ENCODE data around the gene GLYATL2. TPM values are rescaled to one million over a fixed set of nuclear protein-coding genes. Genes with fewer than 3 reads are reported as not detected.

GLYATL2 gene
- total RNA-seq, 1 experiment from 2014 or later = not detected

DNA sequence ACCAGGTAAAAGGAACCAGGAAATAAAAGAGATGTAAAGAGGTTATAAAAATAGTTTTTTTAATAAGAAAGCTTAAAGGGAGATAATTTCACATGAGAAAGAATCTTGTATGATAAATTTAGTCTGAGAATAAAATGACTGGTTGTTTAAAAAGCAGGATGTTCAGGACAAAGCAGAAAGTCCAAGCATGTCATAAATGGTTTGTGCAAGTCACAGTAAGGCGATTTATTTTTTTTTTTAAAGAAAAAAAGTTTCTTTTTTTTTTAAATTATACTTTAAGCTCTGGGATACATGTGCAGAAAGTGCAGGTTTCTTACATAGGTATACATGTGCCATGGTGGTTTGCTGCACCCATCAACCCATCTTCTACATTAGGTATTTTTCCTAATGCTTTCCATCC lies 30.8 kb downstream of the GLYATL2 start:
- H2AFZ ChIP-seq = no peak overlapping the region
- POLR2A ChIA-PET (ENCODE audit: unreplicated experiment) = no interaction called here
- no peaks in the 10 kb centered on the region for H3F3A ChIP-seq (ENCODE audit: insufficient read depth, low read depth)
- TF ChIP-seq EZH2 (IDR thresholded peaks at IDR 0.05; ENCODE audit: low read depth) = no peak
- TF ChIP-seq, protein P1, sequence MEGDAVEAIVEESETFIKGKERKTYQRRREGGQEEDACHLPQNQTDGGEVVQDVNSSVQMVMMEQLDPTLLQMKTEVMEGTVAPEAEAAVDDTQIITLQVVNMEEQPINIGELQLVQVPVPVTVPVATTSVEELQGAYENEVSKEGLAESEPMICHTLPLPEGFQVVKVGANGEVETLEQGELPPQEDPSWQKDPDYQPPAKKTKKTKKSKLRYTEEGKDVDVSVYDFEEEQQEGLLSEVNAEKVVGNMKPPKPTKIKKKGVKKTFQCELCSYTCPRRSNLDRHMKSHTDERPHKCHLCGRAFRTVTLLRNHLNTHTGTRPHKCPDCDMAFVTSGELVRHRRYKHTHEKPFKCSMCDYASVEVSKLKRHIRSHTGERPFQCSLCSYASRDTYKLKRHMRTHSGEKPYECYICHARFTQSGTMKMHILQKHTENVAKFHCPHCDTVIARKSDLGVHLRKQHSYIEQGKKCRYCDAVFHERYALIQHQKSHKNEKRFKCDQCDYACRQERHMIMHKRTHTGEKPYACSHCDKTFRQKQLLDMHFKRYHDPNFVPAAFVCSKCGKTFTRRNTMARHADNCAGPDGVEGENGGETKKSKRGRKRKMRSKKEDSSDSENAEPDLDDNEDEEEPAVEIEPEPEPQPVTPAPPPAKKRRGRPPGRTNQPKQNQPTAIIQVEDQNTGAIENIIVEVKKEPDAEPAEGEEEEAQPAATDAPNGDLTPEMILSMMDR (conservative IDR thresholded peaks at IDR 0.05) = no peak
- no peaks in the 10 kb centered on the region; the same call in 1 of the 2 replicates for H3K9me2 ChIP-seq (ENCODE audit: insufficient read depth)
- CTCF ChIA-PET = no interaction called here
- H3K4me2 ChIP-seq = no peak overlapping the region
- no peaks in the 10 kb centered on the region for H3K4me1 ChIP-seq (replicated peaks; ENCODE audit: insufficient read depth)
- H3K9me3 ChIP-seq (ENCODE audit: insufficient read depth, low read depth) = peaks cover 17% of the 10 kb centered on the region; the same call in 1 of the 2 replicates
- H3K27ac ChIP-seq = no peak overlapping the region
- no peaks in the 10 kb centered on the region for H4K20me1 ChIP-seq (ENCODE audit: insufficient read depth)
- DNase-seq = no peak
- H3K79me2 ChIP-seq (ENCODE audit: low read depth) = no peaks in the 10 kb centered on the region
- no peaks in the 10 kb centered on the region for H3K36me3 ChIP-seq (ENCODE audit: low read depth)
- no peaks in the 10 kb centered on the region for H3K27me3 ChIP-seq (ENCODE audit: insufficient read depth, low read depth)
- BruUV-seq (replicated peaks) = no TSS peak
- intact Hi-C loops (cut with micrococcal nuclease; ENCODE audit: unreplicated experiment) = no loop called here
- no peak overlapping the region for H3K4me3 ChIP-seq

DNA sequence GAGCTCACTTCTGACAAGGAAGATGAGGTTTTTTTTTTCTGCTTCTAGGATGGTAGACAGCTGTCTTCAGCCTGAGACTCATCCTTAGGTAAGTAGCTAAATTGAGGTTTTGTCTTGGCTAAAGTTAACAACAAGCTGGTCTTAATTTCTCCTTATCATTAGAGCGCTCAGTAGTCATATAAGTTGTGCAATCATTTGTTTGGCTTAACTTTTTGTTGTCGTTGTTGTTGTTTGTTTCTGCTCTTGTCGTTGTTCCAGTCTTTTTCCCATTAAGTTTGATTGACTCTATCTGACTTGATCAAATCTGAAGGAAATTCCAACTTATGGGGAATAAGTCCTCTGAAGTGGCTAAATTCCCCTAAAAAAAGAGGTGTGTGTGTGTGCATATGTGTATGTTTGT lies 33.0 kb downstream of the GLYATL2 start:
- no peaks in the 10 kb centered on the region for H4K20me1 ChIP-seq (ENCODE audit: insufficient read depth)
- no peak overlapping the region for H3K4me3 ChIP-seq
- CTCF ChIA-PET = no interaction called here
- no peaks in the 10 kb centered on the region for H3F3A ChIP-seq (ENCODE audit: insufficient read depth, low read depth)
- POLR2A ChIA-PET (ENCODE audit: unreplicated experiment) = no interaction called here
- H3K79me2 ChIP-seq (ENCODE audit: low read depth) = no peaks in the 10 kb centered on the region
- DNase-seq = no peak
- intact Hi-C loops (cut with micrococcal nuclease; ENCODE audit: unreplicated experiment) = no loop called here
- no peaks in the 10 kb centered on the region for H3K4me1 ChIP-seq (replicated peaks; ENCODE audit: insufficient read depth)
- TF ChIP-seq, protein P1 (conservative IDR thresholded peaks at IDR 0.05) = no peak
- TF ChIP-seq EZH2 (IDR thresholded peaks at IDR 0.05; ENCODE audit: low read depth) = no peak
- no peak overlapping the region for H2AFZ ChIP-seq
- peaks cover 17% of the 10 kb centered on the region; the same call in 1 of the 2 replicates for H3K9me3 ChIP-seq (ENCODE audit: insufficient read depth, low read depth)
- H3K9me2 ChIP-seq (ENCODE audit: insufficient read depth) = no peaks in the 10 kb centered on the region; the same call in 1 of the 2 replicates
- no TSS peak for BruUV-seq (replicated peaks)
- H3K27ac ChIP-seq = no peak overlapping the region
- H3K36me3 ChIP-seq (ENCODE audit: low read depth) = no peaks in the 10 kb centered on the region
- H3K27me3 ChIP-seq (ENCODE audit: insufficient read depth, low read depth) = no peaks in the 10 kb centered on the region
- H3K4me2 ChIP-seq = no peak overlapping the region

DNA sequence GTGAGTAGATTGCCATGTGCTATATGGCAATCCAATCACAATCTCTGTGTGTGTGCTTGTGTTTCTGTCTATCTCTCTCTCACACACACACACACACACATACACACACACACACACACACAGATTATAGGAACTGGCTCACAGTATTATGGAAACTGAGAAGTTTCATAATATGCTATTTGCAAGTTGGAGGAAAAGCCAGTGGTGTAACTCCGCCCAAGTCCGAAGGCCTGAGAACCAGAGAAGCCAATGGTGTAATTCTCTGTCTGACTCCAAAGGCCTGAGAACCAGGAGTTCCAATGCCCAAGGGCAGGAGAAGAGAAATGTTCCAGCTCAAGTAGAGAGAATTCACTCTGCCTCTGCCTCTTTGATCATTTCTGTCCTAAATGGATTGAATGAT lies 37.2 kb downstream of the GLYATL2 start:
- no peaks in the 10 kb centered on the region; the same call in 1 of the 2 replicates for H3K9me2 ChIP-seq (ENCODE audit: insufficient read depth)

More for the DNA sequence above, 37.2 kb downstream of the GLYATL2 start:
- Histone ChIP-seq H3K4me2 (no peak overlapping the region), H2AFZ (no peak overlapping the region), H3F3A (ENCODE audit: insufficient read depth, low read depth) (no peaks in the 10 kb centered on the region), H3K36me3 (ENCODE audit: low read depth) (no peaks in the 10 kb centered on the region), H3K79me2 (ENCODE audit: low read depth) (no peaks in the 10 kb centered on the region), H3K4me1 (replicated peaks; ENCODE audit: insufficient read depth) (no peaks in the 10 kb centered on the region), H3K4me3 (no peak overlapping the region), H3K9me3 (ENCODE audit: insufficient read depth, low read depth) (no peaks in the 10 kb centered on the region), H3K27ac (no peak overlapping the region), H3K27me3 (ENCODE audit: insufficient read depth, low read depth) (no peaks in the 10 kb centered on the region), H4K20me1 (ENCODE audit: insufficient read depth) (no peaks in the 10 kb centered on the region)
- POLR2A ChIA-PET (ENCODE audit: unreplicated experiment) = no interaction called here
- TF ChIP-seq EZH2 (IDR thresholded peaks at IDR 0.05; ENCODE audit: low read depth) = no peak
- TF ChIP-seq, protein P1 (conservative IDR thresholded peaks at IDR 0.05) = no peak
- intact Hi-C loops (cut with micrococcal nuclease; ENCODE audit: unreplicated experiment) = no loop called here
- no peak for DNase-seq
- no TSS peak for BruUV-seq (replicated peaks)
- CTCF ChIA-PET = no interaction called here
